ENCODE results near the gene LTA.

LTA gene

DNA sequence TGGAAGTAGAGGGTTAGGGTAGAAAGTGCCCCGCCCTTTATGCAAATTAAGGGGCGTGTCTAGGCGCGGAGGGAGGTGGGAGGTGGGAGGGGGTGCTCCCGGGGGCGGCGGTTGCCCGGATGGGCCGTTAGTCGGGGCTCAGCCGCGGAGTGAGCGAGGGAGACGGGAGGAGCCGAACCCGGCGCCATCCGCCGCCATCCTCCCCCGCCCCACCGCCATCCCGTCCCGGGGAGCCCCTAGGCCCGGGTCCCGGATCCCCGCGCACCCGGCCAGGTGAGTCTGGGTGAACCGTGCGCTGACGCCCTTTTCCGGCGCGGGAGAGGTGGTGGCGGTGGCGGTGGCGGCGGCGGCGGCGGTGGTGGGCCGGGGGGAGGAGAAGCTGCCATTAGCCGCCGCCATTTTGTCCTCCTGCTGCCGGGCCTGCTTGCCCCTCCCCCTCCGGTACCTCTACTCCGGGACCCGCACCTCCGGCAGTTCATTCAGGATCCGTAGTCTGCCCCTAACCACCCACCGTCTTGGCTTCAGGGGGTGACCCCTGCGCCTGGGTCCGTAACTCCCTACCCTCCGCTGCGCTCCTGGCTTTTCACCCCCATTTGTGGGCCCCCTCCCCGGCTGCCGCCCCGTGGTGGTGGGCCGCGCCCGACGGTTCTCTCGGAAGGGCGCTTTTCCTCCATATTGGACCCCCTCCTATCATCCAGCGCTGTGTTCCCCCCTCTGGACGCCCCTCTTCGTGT lies 48.7 kb downstream of the LTA start, which contains the start of gene PRRC2A:
Gene PRRC2A, plus strand, starts transcription at position 130 of the 734 bp plus-strand sequence. CDS start 2,075 bp downstream, outside the sequence.
- H3K36me3 ChIP-seq: peaks cover 24% of the 10 kb centered on the region
- H3K4me3 ChIP-seq (ENCODE audit: low read depth in 1 of 2, low read length in 1 of 2): peak within 1 kb of the TSS; percentile 73 to 99
- no peak for TF ChIP-seq CTCF (IDR thresholded peaks at IDR 0.05)
- H3K4me1 ChIP-seq (ENCODE audit: control insufficient read depth in 1 of 2, insufficient read depth in 1 of 2, low read depth in 1 of 2, low read length in 1 of 2): peaks cover 49 to 50% of the 10 kb centered on the region in 2 experiments
- no peaks in the 10 kb centered on the region for H3K27me3 ChIP-seq
- no peaks in the 10 kb centered on the region for H3K9me3 ChIP-seq
- peak within 1 kb of the TSS; percentile 99 for H3K27ac ChIP-seq

- H3K4me1 ChIP-seq (ENCODE audit: control insufficient read depth in 1 of 2, insufficient read depth in 1 of 2, low read depth in 1 of 2, low read length in 1 of 2): peaks cover 42 to 43% of the 10 kb centered on the region in 2 experiments
- peak overlapping the region; percentile 99 for H3K27ac ChIP-seq
- H3K4me3 ChIP-seq (ENCODE audit: low read depth in 1 of 2, low read length in 1 of 2): peak overlapping the region; percentile 73 to 99
- no peaks in the 10 kb centered on the region for H3K9me3 ChIP-seq
- peaks cover 31% of the 10 kb centered on the region for H3K36me3 ChIP-seq
- H3K27me3 ChIP-seq: no peaks in the 10 kb centered on the region
- TF ChIP-seq CTCF (IDR thresholded peaks at IDR 0.05): no peak
Observed at GRCh38 chr6:31621320-31621939, 49.3 kb downstream of the LTA start.

DNA sequence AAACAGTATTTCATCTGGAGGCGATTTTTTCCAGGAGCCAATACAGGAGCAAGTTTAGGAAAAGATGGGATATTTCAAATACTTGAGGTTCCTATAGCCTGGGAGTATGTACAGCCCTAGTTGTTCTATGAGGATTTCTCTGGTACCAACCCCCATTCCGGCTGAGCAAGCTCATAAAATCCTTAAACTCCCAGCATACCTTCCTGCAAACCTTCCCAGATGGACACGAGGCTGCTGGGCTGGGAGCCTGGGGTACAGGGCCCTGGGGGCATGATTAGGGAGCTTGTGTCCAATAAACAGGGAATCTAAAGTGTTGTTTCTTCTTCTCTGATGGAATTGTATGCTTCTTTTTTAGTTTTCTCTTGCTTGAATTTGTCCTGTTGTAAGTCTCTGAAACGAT lies 49.9 kb downstream of the LTA start:
- Histone ChIP-seq H3K4me1 (ENCODE audit: control insufficient read depth in 1 of 2, insufficient read depth in 1 of 2, low read depth in 1 of 2, low read length in 1 of 2) (peaks cover 37 to 38% of the 10 kb centered on the region in 2 experiments), H3K4me3 (ENCODE audit: low read depth in 1 of 2, low read length in 1 of 2) (peak overlapping the region; percentile 73 to 99)
- no peak for TF ChIP-seq CTCF (IDR thresholded peaks at IDR 0.05)

DNA sequence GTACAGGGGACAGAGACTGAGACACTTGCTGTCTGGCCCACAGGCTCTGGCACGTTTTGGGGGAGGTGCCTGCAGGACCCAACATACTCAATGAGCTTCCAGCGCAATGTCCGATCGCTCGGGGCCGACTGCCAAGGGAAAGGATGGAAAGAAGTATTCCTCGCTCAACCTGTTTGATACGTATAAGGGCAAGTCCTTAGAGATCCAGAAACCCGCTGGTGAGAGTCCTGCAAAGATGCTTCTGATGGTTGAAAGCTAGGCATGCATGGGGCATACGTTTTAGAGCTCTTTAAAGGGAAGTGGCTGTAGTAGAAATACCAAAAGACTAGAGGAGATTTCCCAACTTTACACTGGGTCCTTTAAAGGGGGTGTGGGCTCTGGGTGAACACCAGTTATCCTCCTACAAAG lies 50.6 kb downstream of the LTA start:
- Histone ChIP-seq H3K9me3 (no peaks in the 10 kb centered on the region), H3K27ac (peak overlapping the region; percentile 99), H3K36me3 (peaks cover 44% of the 10 kb centered on the region), H3K4me3 (ENCODE audit: low read depth in 1 of 2, low read length in 1 of 2) (peak overlapping the region in 1 of 2 experiments; percentile 99), H3K4me1 (ENCODE audit: control insufficient read depth in 1 of 2, insufficient read depth in 1 of 2, low read depth in 1 of 2, low read length in 1 of 2) (peaks cover 34 to 37% of the 10 kb centered on the region in 2 experiments), H3K27me3 (no peaks in the 10 kb centered on the region)
- TF ChIP-seq CTCF (IDR thresholded peaks at IDR 0.05): no peak

More for the DNA sequence above, 49.9 kb downstream of the LTA start:
- Histone ChIP-seq H3K9me3 (no peaks in the 10 kb centered on the region), H3K27ac (peak overlapping the region; percentile 99), H3K36me3 (peaks cover 37% of the 10 kb centered on the region), H3K27me3 (no peaks in the 10 kb centered on the region)
